HG02970 (cell line): ENCODE results near the gene STARD3.

Experiments
- ATAC-seq: cut with Tn5 transposase; IDR thresholded peaks from one replicate; pipeline ENCODE4 v1.9.1; 2021; ENCODE audit warnings: mild to moderate bottlenecking, moderate library complexity, moderate number of reproducible peaks; ENCODE audit not compliant: unreplicated experiment, low FRiP score

Gene STARD3

GRCh38 chr17:39634384-39634871, 2.5 kb upstream of the STARD3 start:
- ATAC-seq: no peak

GRCh38 chr17:39635614-39636176, 1.2 kb upstream of the STARD3 start:
- ATAC-seq: no peak

- ATAC-seq: no peak
Observed at GRCh38 chr17:39636587-39636926, 387 bp upstream of the STARD3 start.

GRCh38 chr17:39638317-39638716, 1.4 kb downstream of the STARD3 start:
- no peak for ATAC-seq

GRCh38 chr17:39639043-39639442, 2.1 kb downstream of the STARD3 start:
- ATAC-seq: no peak

GRCh38 chr17:39639566-39640458, 2.9 kb downstream of the STARD3 start:
- no peak for ATAC-seq

- ATAC-seq: no peak
Observed at GRCh38 chr17:39640591-39641031, 3.7 kb downstream of the STARD3 start.

GRCh38 chr17:39641097-39641496, 4.2 kb downstream of the STARD3 start:
- no peak for ATAC-seq

- ATAC-seq: no peak
Observed at GRCh38 chr17:39641883-39642282, 4.9 kb downstream of the STARD3 start.

GRCh38 chr17:39642291-39643074, 5.5 kb downstream of the STARD3 start:
- no peak for ATAC-seq

- ATAC-seq: no peak
Observed at GRCh38 chr17:39643271-39643670, 6.3 kb downstream of the STARD3 start.

- ATAC-seq: no peak
Observed at GRCh38 chr17:39647256-39647655, 10.3 kb downstream of the STARD3 start.

- ATAC-seq: no peak
Observed at GRCh38 chr17:39648616-39649366, 11.8 kb downstream of the STARD3 start.

GRCh38 chr17:39650121-39650579, 13.2 kb downstream of the STARD3 start:
- ATAC-seq: no peak

GRCh38 chr17:39651923-39652586, 15.1 kb downstream of the STARD3 start:
- ATAC-seq: no peak

- no peak for ATAC-seq
Observed at GRCh38 chr17:39652587-39653315, 15.8 kb downstream of the STARD3 start.

GRCh38 chr17:39653316-39653661, 16.3 kb downstream of the STARD3 start:
- no peak for ATAC-seq

GRCh38 chr17:39653662-39654331, 16.9 kb downstream of the STARD3 start:
- no peak for ATAC-seq

- no peak for ATAC-seq
Observed at GRCh38 chr17:39655105-39655504, 18.2 kb downstream of the STARD3 start.
